HG03575 (cell line): ENCODE measurements around the gene ABHD15.

Source experiments
- ATAC-seq: cut with Tn5 transposase; IDR thresholded peaks from one replicate; pipeline ENCODE4 v1.9.1; 2021; ENCODE audit not compliant: unreplicated experiment, insufficient number of reproducible peaks, low FRiP score; ENCODE audit errors: extremely low read depth

ABHD15 gene

GRCh38 chr17:29566473-29567303 lies at the start of gene ABHD15:
TSS of gene ABHD15 (minus strand) at chr17:29567037. CDS start at chr17:29566966, 71 bp downstream.
- no peak for ATAC-seq

GRCh38 chr17:29615492-29616299 lies 48.9 kb upstream of the ABHD15 start:
- ATAC-seq, result no peak

DNA sequence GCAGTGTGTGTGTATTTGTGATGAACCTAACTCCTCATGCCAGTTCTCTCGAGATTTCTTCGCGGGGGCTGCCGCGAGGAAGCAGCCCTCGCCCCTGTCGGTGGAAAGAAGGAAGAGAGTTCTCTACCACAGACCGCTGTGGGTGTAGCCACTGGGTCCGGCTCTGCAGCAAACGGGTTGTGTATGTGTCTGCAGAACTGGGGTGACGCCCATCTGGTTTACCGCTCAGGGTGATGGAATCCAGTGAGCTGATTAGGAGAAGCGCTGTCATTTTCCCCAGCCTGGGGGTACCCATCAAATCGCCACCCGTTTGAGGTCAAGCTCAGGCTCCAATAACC lies 48.2 kb upstream of the ABHD15 start:
- ATAC-seq, result no peak

- ATAC-seq, result no peak
Observed at GRCh38 chr17:29614349-29615047, 47.7 kb upstream of the ABHD15 start.

- no peak for ATAC-seq
Observed at GRCh38 chr17:29613856-29614255, 47.0 kb upstream of the ABHD15 start.

DNA sequence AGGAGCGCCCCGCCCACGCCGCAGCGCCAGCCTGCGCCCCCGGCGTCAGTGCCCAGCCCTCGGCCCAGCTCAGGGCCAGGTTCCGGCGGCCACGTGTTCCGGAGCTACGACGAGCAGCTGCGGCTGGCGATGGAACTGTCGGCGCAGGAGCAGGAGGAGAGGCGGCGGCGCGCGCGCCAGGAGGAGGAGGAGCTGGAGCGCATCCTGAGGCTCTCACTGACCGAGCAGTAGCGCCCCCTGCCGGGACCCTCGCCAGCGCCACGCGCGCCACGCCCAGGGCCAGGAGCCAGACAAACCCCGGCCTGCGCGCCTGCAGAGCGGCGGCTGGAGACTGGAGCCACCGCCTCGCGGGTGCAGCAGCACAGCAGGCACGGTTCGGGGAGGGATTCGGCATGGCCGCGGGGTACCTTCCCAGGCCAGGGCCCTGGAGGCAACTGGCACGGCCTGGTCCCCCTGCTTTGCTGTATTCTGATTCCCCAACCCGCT lies 46.6 kb upstream of the ABHD15 start:
- ATAC-seq, result no peak

GRCh38 chr17:29612404-29613280 lies 45.8 kb upstream of the ABHD15 start:
- ATAC-seq, result no peak

DNA sequence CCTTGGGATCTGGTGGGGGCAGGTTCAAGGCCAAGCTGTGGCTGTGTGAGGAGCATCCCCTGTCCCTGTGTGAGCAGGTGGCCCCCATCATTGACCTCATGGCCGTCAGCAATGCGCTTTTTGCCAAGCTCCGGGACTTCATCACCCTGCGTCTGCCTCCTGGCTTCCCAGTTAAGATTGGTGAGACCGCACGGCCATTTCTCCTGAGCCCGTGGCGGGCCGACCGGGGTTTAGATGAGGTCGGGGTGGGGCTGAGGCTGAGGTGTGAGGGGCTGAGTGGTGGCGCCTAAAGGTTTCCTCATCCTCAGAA lies 45.2 kb upstream of the ABHD15 start:
- ATAC-seq, result no peak

GRCh38 chr17:29611351-29612093 lies 44.7 kb upstream of the ABHD15 start:
- ATAC-seq, result no peak

DNA sequence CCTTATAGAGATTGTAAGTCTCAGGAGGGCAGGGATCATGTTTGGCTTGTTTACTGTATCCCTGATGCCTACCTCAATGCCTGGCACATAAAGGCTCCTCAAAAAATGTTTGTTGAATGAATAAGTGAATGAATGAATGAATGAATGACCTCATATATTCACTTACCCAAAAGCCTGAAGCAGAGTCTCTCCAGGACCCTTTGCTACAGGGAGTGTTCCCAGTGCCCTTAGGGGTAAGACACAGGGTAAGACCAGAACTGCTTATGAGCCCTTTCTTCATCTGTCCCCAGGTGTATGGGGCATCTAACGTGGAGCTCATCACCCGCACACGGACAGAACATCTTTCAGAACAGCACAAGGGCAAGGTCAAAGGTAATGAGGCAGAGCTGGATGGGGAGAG lies 43.6 kb upstream of the ABHD15 start:
- no peak for ATAC-seq

DNA sequence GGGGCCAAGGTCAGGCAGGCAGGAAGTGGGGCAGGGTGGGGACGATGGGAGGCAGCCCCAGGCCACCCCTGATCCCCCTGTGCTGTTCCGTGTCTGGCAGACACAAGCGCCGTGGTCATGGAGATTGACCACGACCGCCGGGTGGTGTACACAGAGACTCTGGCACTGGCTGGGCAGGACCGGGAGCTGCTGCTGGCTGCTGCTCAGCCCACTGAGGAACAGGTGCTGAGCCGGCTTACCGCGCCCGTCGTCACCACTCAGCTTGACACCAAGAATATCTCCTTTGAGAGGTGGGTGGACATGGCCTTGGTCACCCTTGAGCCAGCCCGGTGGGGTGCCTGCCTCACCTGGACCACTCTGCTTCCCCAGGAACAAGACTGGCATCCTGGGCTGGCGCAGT lies 42.1 kb upstream of the ABHD15 start:
- no peak for ATAC-seq

GRCh38 chr17:29607557-29608195 lies 40.8 kb upstream of the ABHD15 start:
- no peak for ATAC-seq

- ATAC-seq, result no peak
Observed at GRCh38 chr17:29603109-29603674, 36.4 kb upstream of the ABHD15 start.

DNA sequence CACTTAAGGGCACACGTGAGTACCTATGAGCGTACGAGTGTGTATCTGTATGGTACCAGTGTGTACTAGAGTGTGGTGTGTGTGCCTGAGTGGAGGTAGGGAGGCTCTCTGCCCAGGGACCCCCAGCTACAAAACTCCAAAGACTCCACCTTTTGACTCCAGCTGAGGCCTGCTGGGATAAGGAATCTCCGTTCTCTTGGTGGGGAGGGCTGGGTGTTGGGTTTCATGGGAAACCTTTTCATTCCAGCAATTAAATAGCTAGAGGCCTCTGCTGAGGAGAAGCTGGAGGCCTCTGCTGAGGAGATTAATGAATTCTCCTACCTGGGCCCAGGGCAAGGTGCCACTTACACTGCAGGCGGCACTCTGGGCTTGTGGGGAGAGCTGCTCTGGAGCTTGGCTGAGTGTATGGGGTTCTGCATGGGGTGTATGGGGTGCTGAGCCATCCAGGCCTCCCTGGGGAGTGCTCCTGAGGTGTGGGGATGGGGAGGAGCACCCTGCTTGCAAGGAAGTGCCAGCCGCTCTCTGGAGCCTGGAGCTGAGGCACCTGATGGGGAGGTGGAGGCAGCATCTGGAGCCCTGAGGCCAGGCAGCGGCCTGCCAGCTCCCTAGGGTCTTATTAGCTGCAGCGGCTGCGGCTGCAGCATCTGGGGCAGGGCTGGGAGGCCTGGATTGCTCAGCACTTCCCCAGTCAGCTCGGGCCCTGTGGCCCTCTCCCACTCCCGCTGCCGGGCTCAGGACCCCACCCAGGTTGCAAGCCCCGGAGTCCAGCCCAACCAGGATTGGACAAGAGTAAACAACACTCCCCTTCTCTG lies 30.7 kb upstream of the ABHD15 start:
- ATAC-seq, result no peak

GRCh38 chr17:29596811-29597210 lies 30.0 kb upstream of the ABHD15 start:
- no peak for ATAC-seq

DNA sequence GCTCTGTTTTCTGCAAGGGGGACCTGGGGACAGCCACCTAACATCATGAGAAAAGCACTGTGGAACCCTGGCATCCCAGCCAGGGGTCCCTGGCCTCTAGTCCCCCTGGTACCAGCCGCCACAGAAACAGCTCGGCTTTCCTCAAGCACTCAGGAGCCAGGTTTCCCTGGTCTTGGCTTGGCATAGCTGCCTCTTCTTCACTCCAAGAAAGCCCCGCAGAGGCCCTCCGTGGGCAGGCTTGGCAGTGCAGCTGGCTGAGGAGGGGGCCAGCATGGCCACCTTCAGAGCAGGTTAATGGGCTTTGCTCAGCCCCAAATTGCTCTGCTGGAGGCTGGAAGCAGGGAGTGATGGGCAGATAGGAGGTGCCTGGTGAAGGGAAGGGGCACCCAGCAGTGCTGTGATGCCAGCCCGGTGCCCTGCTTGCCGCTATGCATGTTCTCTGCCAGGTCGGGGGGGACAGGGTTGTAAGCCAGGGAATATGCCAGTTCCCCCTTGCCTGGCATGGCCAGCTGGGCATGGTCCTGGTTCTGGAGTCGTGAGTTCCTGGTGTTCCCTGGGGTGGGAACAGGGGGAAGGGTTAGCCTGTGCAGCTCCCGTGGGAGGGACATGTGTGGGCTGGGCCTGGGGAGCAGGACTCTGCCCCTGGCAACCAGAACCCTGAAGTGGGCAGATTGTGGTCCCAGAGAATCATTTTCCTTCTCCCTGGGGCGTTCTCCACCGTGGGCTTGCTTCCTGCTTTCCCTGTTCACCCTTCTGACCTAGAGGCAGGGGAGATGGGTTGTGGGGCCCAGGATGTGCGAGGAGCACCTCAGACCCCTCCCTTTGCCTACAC lies 29.3 kb upstream of the ABHD15 start:
- ATAC-seq, result no peak
